WTC11 (cell line): ENCODE data around the gene UTY. TPM values are rescaled to one million over a fixed set of nuclear protein-coding genes. Genes with fewer than 3 reads are reported as not detected.

Source experiments
- ATAC-seq: fragments of 200-7000 bp; cut with Tn5 transposase; 2 replicates; pipeline ENCODE4 v1.10.0; 2021; ENCODE audit warnings: mild to moderate bottlenecking, moderate library complexity
- Bru-seq: library from RNA; stranded (reverse); fragments of 400-500 nt; gene quantifications from one replicate; lab custom pipeline; 2021; lab: Mats Ljungman, UMichigan
- CTCF ChIA-PET: fragments of 300-600 bp; sonication (Branson Sonifier 250); formaldehyde crosslinking; loops from one replicate; lab custom pipeline; 2021; ENCODE audit warnings: antibody characterized with exemption; lab: Charles Lee
- POLR2A ChIA-PET: fragments of 350-600 bp; sonication (Branson Sonifier 250); formaldehyde crosslinking; loops from one replicate; lab custom pipeline; 2021; ENCODE audit warnings: antibody characterized with exemption; lab: Charles Lee
- DNase-seq: peaks from one replicate; pipeline ENCODE4 v3.0.0; 2021; ENCODE audit warnings: low spot score
- H3K27ac Mint-ChIP-seq: 2 replicates; pipeline ENCODE4 v1.8.0; 2021; ENCODE audit warnings: mixed read lengths
- H3K27me3 Mint-ChIP-seq: 2 replicates; pipeline ENCODE4 v1.8.0; 2021; ENCODE audit warnings: low read depth, mild to moderate bottlenecking, moderate library complexity, mixed read lengths
- H3K36me3 Mint-ChIP-seq: 2 replicates; pipeline ENCODE4 v1.8.0; 2021; ENCODE audit warnings: mixed read lengths
- H3K4me1 Mint-ChIP-seq: 2 replicates; pipeline ENCODE4 v1.8.0; 2022; ENCODE audit warnings: mixed read lengths
- H3K4me3 Mint-ChIP-seq: 2 replicates; pipeline ENCODE4 v1.8.0; 2021; ENCODE audit warnings: mild to moderate bottlenecking, moderate library complexity, mixed read lengths
- H3K9me3 Mint-ChIP-seq: 2 replicates; pipeline ENCODE4 v1.8.0; 2021; ENCODE audit warnings: mixed read lengths
- ATF1 ChIP-seq: sonication (generic); formaldehyde crosslinking; IDR thresholded peaks from 2 replicates; pipeline ENCODE4 v1.8.1; 2023; ENCODE audit warnings: mild to moderate bottlenecking, moderate library complexity, missing genetic modification reagents
- E2F5 ChIP-seq: sonication (generic); formaldehyde crosslinking; IDR thresholded peaks from 2 replicates; pipeline ENCODE4 v1.8.1; 2022; ENCODE audit warnings: mild to moderate bottlenecking, moderate library complexity, missing genetic modification reagents
- FOXK1 ChIP-seq: sonication (generic); formaldehyde crosslinking; IDR thresholded peaks from 2 replicates; pipeline ENCODE4 v1.8.0; 2022; ENCODE audit warnings: mild to moderate bottlenecking, moderate library complexity, missing genetic modification reagents
- GABPB1 ChIP-seq: sonication (generic); formaldehyde crosslinking; IDR thresholded peaks from 2 replicates; pipeline ENCODE4 v1.8.1; 2023; ENCODE audit warnings: mild to moderate bottlenecking, missing genetic modification reagents
- GTF2I ChIP-seq: fragments of 250-450 bp; sonication (Bioruptor Pico); conservative IDR thresholded peaks from 2 replicates; pipeline ENCODE4 v1.4.0; 2021; ENCODE audit warnings: mild to moderate bottlenecking
- MAX ChIP-seq: sonication (generic); formaldehyde crosslinking; IDR thresholded peaks from 2 replicates; pipeline ENCODE4 v1.8.0; 2022; ENCODE audit warnings: mild to moderate bottlenecking, missing genetic modification reagents
- NFYB ChIP-seq: sonication (generic); formaldehyde crosslinking; conservative IDR thresholded peaks from 2 replicates; pipeline ENCODE4 v1.8.0; 2022; ENCODE audit warnings: low read depth, missing genetic modification reagents
- PREB ChIP-seq: sonication (generic); formaldehyde crosslinking; IDR thresholded peaks from 2 replicates; pipeline ENCODE4 v1.8.1; 2022; ENCODE audit warnings: mild to moderate bottlenecking, missing genetic modification reagents, moderate library complexity, borderline replicate concordance
- SP1 ChIP-seq: sonication (generic); formaldehyde crosslinking; conservative IDR thresholded peaks from 2 replicates; pipeline ENCODE4 v1.8.1; 2022; ENCODE audit warnings: missing genetic modification reagents
- TP53 ChIP-seq: sonication (generic); formaldehyde crosslinking; IDR thresholded peaks from 2 replicates; pipeline ENCODE4 v1.8.1; 2023; ENCODE audit warnings: mild to moderate bottlenecking, missing genetic modification reagents
- USF1 ChIP-seq: sonication (generic); formaldehyde crosslinking; IDR thresholded peaks from 2 replicates; pipeline ENCODE4 v1.8.0; 2022; ENCODE audit warnings: mild to moderate bottlenecking, missing genetic modification reagents
- USF2 ChIP-seq: sonication (generic); formaldehyde crosslinking; IDR thresholded peaks from 2 replicates; pipeline ENCODE4 v1.8.1; 2023; ENCODE audit warnings: mild to moderate bottlenecking, missing genetic modification reagents, moderate library complexity
- ZNF425 ChIP-seq: fragments of 250-450 bp; sonication (Bioruptor Pico); conservative IDR thresholded peaks from 2 replicates; pipeline ENCODE4 v1.9.0; 2021; ENCODE audit warnings: mild to moderate bottlenecking
- ZNF512 ChIP-seq: sonication (generic); formaldehyde crosslinking; IDR thresholded peaks from 2 replicates; pipeline ENCODE4 v1.8.1; 2022; ENCODE audit warnings: missing genetic modification reagents, borderline replicate concordance
- ZNF532 ChIP-seq: fragments of 250-450 bp; sonication (Bioruptor Pico); IDR thresholded peaks from 2 replicates; pipeline ENCODE4 v1.9.0; 2021; ENCODE audit warnings: mild to moderate bottlenecking, borderline replicate concordance
- long read RNA-seq, 3 experiments: library from RNA in 1 of 3; library from capped mRNA in 1 of 3; library from polyadenylated mRNA in 1 of 3; unstranded in 2 of 3; stranded (forward) in 1 of 3; transcript quantifications; one replicate each; pipeline ENCODE4 v2.0.0, GENCODE V29; 2021
- total RNA-seq: library from RNA; stranded (reverse); gene quantifications from 3 replicates; pipeline ENCODE4 v1.2.3, GENCODE V29; 2021

UTY gene
- total RNA-seq: 22.4 to 24.4 TPM (median 23.3 TPM) in 3 replicates
- percentile 84 among the genes with signal in this experiment for Bru-seq, nascent RNA
- long read RNA-seq, experiment 1, full-length matches to known transcripts: 7 of 79 reads
- long read RNA-seq, experiment 1, partial matches to known transcripts: 8 of 79 reads
- long read RNA-seq, experiment 1, other reads (novel, unspliced or antisense): 64 of 79 reads
- long read RNA-seq, experiment 2, full-length matches to known transcripts: 1 of 17 reads
- long read RNA-seq, experiment 2, partial matches to known transcripts: 6 of 17 reads
- long read RNA-seq, experiment 2, other reads (novel, unspliced or antisense): 10 of 17 reads
- long read RNA-seq, experiment 3, partial matches to known transcripts: 0 of 2 reads
- long read RNA-seq, experiment 3, other reads (novel, unspliced or antisense): 1 of 2 reads

GRCh38 chrY:13479828-13480227, at the start of gene UTY:
UTY (minus strand) TSS chrY:13480033; CDS start chrY:13479665, 368 bp downstream.
- POLR2A ChIA-PET: interaction anchor here (0.6 to 1.1 kb wide), 3 partner anchors 35 to 225 kb away, joined by 3 to 11 read pairs (median 4); partner anchors contain the start of gene TMSB4Y
- CTCF ChIA-PET: interaction anchor here (0.7 kb wide), 1 partner anchor 43 kb away, joined by 4 read pairs; no protein-coding TSS in a partner anchor
- Mint-ChIP-seq H3K4me1 (peaks cover 10% of the 10 kb centered on the region), H3K4me3 (peak within 1 kb of the TSS; percentile 92), H3K36me3 (peaks cover 7% of the 10 kb centered on the region), H3K27me3 (no peaks in the 10 kb centered on the region), H3K27ac (peak within 1 kb of the TSS; percentile 76), H3K9me3 (no peaks in the 10 kb centered on the region)
- DNase-seq (peak; percentile 57), ATAC-seq (peak; percentile 97)
- TF ChIP-seq TP53 (CRISPR knock-in tag) (no peak), SP1 (CRISPR knock-in tag) (0 out of 2 replicates have a peak, but pooled peaks have one; percentile 20), USF2 (CRISPR knock-in tag) (peak; percentile 87), GABPB1 (CRISPR knock-in tag) (no peak), NFYB (CRISPR knock-in tag) (peak; percentile 33; the same call in 1 of the 2 replicates), MAX (peak; percentile 26; the same call in 1 of the 2 replicates), ATF1 (CRISPR knock-in tag) (no peak), FOXK1 (CRISPR knock-in tag) (peak; percentile 97), ZNF425 (CRISPR knock-in tag) (no peak), USF1 (peak; percentile 82), PREB (no peak)

GRCh38 chrY:13520474-13520873, 40.6 kb upstream of the UTY start:
- H3K4me3 Mint-ChIP-seq: no peak overlapping the region
- TF ChIP-seq ZNF512 (CRISPR knock-in tag): no peak
- TF ChIP-seq ZNF425 (CRISPR knock-in tag): no peak
- no peak for TF ChIP-seq E2F5 (CRISPR knock-in tag)
- no peak for TF ChIP-seq GTF2I (CRISPR knock-in tag)
- TF ChIP-seq ATF1 (CRISPR knock-in tag): no peak
- TF ChIP-seq ZNF532 (CRISPR knock-in tag): no peak

More at GRCh38 chrY:13520474-13520873, 40.6 kb upstream of the UTY start:
- no peak for ATAC-seq
- Mint-ChIP-seq H3K27me3 (no peaks in the 10 kb centered on the region; the same call in 1 of the 2 replicates), H3K4me1 (no peaks in the 10 kb centered on the region), H3K9me3 (peaks cover 25% of the 10 kb centered on the region), H3K36me3 (peaks cover 13% of the 10 kb centered on the region), H3K27ac (no peak overlapping the region)
- POLR2A ChIA-PET: no interaction called here
- CTCF ChIA-PET: no interaction called here
- no peak for DNase-seq
